K562 (cell line): Measurements from ENCODE around the gene SREBF1. TPM values are rescaled to one million over a fixed set of nuclear protein-coding genes. Genes with fewer than 3 reads are reported as not detected.

ENCODE experiments used
- CXXC5 ChIP-seq: fragments of 250-450 bp; sonication (Bioruptor Pico); IDR thresholded peaks from 2 replicates; pipeline ENCODE4 v1.8.0; 2022; ENCODE audit warnings: inconsistent platforms, mild to moderate bottlenecking, moderate library complexity
- FOXJ3 ChIP-seq: sonication (generic); formaldehyde crosslinking; IDR thresholded peaks from 2 replicates; pipeline ENCODE4 v1.4.0; 2020; ENCODE audit warnings: mild to moderate bottlenecking, missing genetic modification reagents
- IRF2 ChIP-seq: sonication (generic); formaldehyde crosslinking; IDR thresholded peaks from 2 replicates; pipeline ENCODE4 v1.8.1; 2022; ENCODE audit warnings: mild to moderate bottlenecking, missing genetic modification reagents
- KLF13 ChIP-seq: fragments of 450-650 bp; IDR thresholded peaks from 2 replicates; pipeline ENCODE4 v1.6.1; 2016; ENCODE audit warnings: missing genetic modification characterization, low read depth, mild to moderate bottlenecking, missing compliant biosample characterization, moderate library complexity, borderline replicate concordance
- LEF1 ChIP-seq: fragments of 450-650 bp; IDR thresholded peaks from 2 replicates; pipeline ENCODE4 v1.6.1; 2016; ENCODE audit warnings: mild to moderate bottlenecking
- MAFK ChIP-seq: IDR thresholded peaks from 2 replicates; pipeline ENCODE4 v1.6.1; 2011; ENCODE audit warnings: low read length, improper control_type of control experiment
- MTF1 ChIP-seq: fragments of 250-450 bp; sonication (Bioruptor Pico); IDR thresholded peaks from 2 replicates; pipeline ENCODE4 v1.9.0; 2021; ENCODE audit warnings: moderate library complexity, mild to moderate bottlenecking, inconsistent platforms, borderline replicate concordance
- MYC ChIP-seq, 2 experiments: fragments of 250-450 bp in 1 of 2; sonication (Bioruptor Pico) in 1 of 2; IDR thresholded peaks; 2 replicates each; pipeline versions ENCODE4 v1.5.1 to v1.6.1; 2012 to 2021; ENCODE audit warnings: low read depth in 2 of 2, borderline replicate concordance in 1 of 2, improper control_type of control experiment in 1 of 2, low read length in 1 of 2, mild to moderate bottlenecking in 1 of 2, moderate library complexity in 1 of 2
- NFE2L1 ChIP-seq: fragments of 450-650 bp; IDR thresholded peaks from 2 replicates; pipeline ENCODE4 v1.6.1; 2016; ENCODE audit warnings: missing genetic modification characterization, low read depth, mild to moderate bottlenecking, missing compliant biosample characterization, moderate library complexity, borderline replicate concordance
- NR1H2 ChIP-seq: sonication (generic); formaldehyde crosslinking; IDR thresholded peaks from 2 replicates; pipeline ENCODE4 v1.4.0; 2020; ENCODE audit warnings: mild to moderate bottlenecking, missing genetic modification reagents
- NR4A1 ChIP-seq, 2 experiments: fragments of 250-450 bp in 1 of 2; fragments of 450-650 bp in 1 of 2; sonication (Bioruptor Pico) in 1 of 2; IDR thresholded peaks; 2 replicates each; pipeline versions ENCODE4 v1.4.0 to v1.6.1; 2016 to 2020; ENCODE audit warnings: mild to moderate bottlenecking in 2 of 2, missing compliant biosample characterization in 1 of 2, missing genetic modification characterization in 1 of 2, moderate library complexity in 1 of 2
- PHTF2 ChIP-seq: fragments of 250-450 bp; sonication (Bioruptor Pico); IDR thresholded peaks from 2 replicates; pipeline ENCODE4 v1.5.0; 2021; ENCODE audit warnings: mild to moderate bottlenecking
- RBBP5 ChIP-seq: fragments of 200-600 bp; sonication (generic); IDR thresholded peaks from 2 replicates; pipeline ENCODE4 v1.6.1; 2012; ENCODE audit warnings: borderline replicate concordance, mild to moderate bottlenecking, low read length, control low read depth, inconsistent platforms; ENCODE audit not compliant: insufficient read depth, poor library complexity, severe bottlenecking
- RBM17 ChIP-seq: fragments of 200-400 bp; formaldehyde crosslinking; IDR thresholded peaks from 2 replicates; pipeline ENCODE4 v1.6.1; 2017; ENCODE audit warnings: low read depth, mild to moderate bottlenecking, low read length, borderline replicate concordance
- XRCC4 ChIP-seq: IDR thresholded peaks from one replicate; pipeline ENCODE4 v1.6.1; 2011; ENCODE audit not compliant: insufficient read depth, insufficient read length; ENCODE audit errors: extremely low read depth
- ZBED1 ChIP-seq: IDR thresholded peaks from 2 replicates; pipeline ENCODE4 v1.6.1; 2014
- ZNF224 ChIP-seq: sonication (generic); formaldehyde crosslinking; IDR thresholded peaks from 2 replicates; pipeline ENCODE4 v1.8.0; 2022; ENCODE audit warnings: mild to moderate bottlenecking, missing genetic modification reagents
- ZNF3 ChIP-seq: fragments of 250-450 bp; sonication (Bioruptor Pico); IDR thresholded peaks from 2 replicates; pipeline ENCODE4 v1.5.0; 2021; ENCODE audit warnings: mild to moderate bottlenecking, moderate library complexity
- ZNF79 ChIP-seq: fragments of 250-450 bp; sonication (Bioruptor Pico); IDR thresholded peaks from 2 replicates; pipeline ENCODE4 v1.4.0; 2020; ENCODE audit warnings: low read depth, mild to moderate bottlenecking, moderate library complexity
- ZSCAN32 ChIP-seq: fragments of 450-650 bp; formaldehyde crosslinking; IDR thresholded peaks from 2 replicates; pipeline ENCODE4 v1.4.0; 2020; ENCODE audit warnings: mild to moderate bottlenecking, moderate library complexity
- polyA plus RNA-seq, 8 experiments: library from polyadenylated mRNA; depleted of rRNA in 4 of 8; stranded (reverse) in 5 of 8; unstranded in 3 of 8; fragments of >200 nt; fragmentation: Nextera tagmentation in 2 of 8; fragmentation: Illumina TruSeq in 1 of 8; extraction: Ambion mirVana in 2 of 8; extraction: Trizol in 1 of 8; gene quantifications; 2 replicates each; pipeline versions ENCODE4 v1.2.1 to v1.2.3, GENCODE V29; 2011 to 2014; ENCODE audit warnings: inconsistent platforms in 1 of 8, missing spikeins in 1 of 8
- total RNA-seq, 7 experiments: library from RNA; depleted of rRNA in 6 of 7; stranded (reverse); fragments of >200 nt in 6 of 7; fragmentation: Illumina TruSeq in 2 of 7; extraction: Trizol in 2 of 7; gene quantifications; 2 replicates each; pipeline versions ENCODE4 v1.2.1 to v1.2.3, GENCODE V29; 2011 to 2021; ENCODE audit warnings: low replicate concordance in 1 of 7
- TF ChIP-seq, protein P1 (sequence below): fragments of 250-450 bp; sonication (Bioruptor Pico); IDR thresholded peaks from 2 replicates; pipeline ENCODE4 v1.9.0; 2021; ENCODE audit warnings: mild to moderate bottlenecking
- TF ChIP-seq, protein P2 (sequence below): conservative IDR thresholded peaks from 2 replicates; pipeline ENCODE4 v1.6.1; 2011; ENCODE audit warnings: low read depth, mild to moderate bottlenecking, low read length; ENCODE audit not compliant: control insufficient read depth
- TF ChIP-seq, protein P3 (sequence below): fragments of 250-450 bp; sonication (Bioruptor Pico); IDR thresholded peaks from 2 replicates; pipeline ENCODE4 v1.4.0; 2020; ENCODE audit warnings: mild to moderate bottlenecking

SREBF1 gene
- total and polyA plus RNA-seq, 9 of the 15 experiments (the other 6 are each of a cell fraction or from before 2014, with no cell fraction given): 1.6 to 169 (median 69.4) TPM

DNA sequence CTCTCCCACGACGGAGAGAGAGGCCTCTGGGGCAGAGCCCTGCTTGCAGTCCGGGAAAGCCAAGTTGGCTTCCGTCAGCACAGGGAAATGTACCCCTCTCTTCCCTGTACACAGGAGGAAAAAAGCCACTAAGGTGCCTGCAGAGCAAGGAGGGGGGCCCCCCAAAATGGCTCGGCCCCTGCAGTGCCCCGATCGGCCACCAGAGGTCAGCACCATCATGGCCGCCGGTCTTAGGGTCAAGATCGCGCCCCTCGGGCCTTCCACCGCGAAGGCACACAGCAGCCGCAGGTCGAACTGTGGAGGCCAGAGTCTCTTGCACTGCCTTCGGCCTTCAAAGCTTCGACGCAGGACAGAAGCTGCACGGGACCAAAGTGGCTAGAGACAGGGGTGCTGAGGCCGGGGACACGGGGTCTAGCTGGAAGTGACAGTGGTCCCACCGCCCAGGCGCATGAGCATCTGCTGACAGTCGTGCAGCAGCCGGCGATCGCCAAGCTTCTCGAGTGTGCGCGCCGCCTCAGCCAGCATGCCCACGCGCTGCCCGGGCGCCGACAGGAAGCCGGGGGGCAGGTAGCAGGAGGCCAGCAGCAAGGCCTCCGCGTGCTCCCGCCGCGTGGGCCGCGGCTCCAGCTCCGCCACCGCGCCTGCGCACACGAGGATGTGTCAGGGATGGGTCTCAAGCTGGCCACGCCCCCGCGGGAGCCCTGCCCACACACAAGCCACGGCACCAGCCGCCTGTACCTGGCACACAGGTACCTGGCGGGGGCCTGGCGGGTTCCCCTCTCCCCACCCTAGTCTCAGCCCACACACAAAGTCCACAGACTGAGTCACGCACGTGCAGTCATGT lies 24.4 kb downstream of the SREBF1 start (continued):
- TF ChIP-seq CXXC5 (peak; percentile 51), RBBP5 (no peak), ZBED1 (no peak), KLF13 (tag) (no peak), PHTF2 (CRISPR knock-in tag) (no peak), ZNF3 (CRISPR knock-in tag) (no peak), XRCC4 (no peak), LEF1 (no peak), IRF2 (CRISPR knock-in tag) (peak; percentile 45; the same call in 1 of the 2 replicates), ZSCAN32 (no peak), MYC (IDR thresholded peaks at IDR 0.05; ENCODE audit: low read depth, low read length) (peak; percentile 51; the same call in 1 of the 2 replicates), MYC (CRISPR knock-in tag; IDR thresholded peaks at IDR 0.05; ENCODE audit: borderline replicate concordance, low read depth) (no peak), NR1H2 (CRISPR knock-in tag) (no peak), MAFK (no peak), ZNF79 (CRISPR knock-in tag) (no peak), MTF1 (CRISPR knock-in tag) (no peak), NR4A1 (CRISPR knock-in tag; IDR thresholded peaks at IDR 0.05) (no peak), NR4A1 (tag; IDR thresholded peaks at IDR 0.05) (0 out of 2 replicates have a peak, but pooled peaks have one; percentile 27), NFE2L1 (tag) (no peak), RBM17 (no peak), ZNF224 (CRISPR knock-in tag) (no peak), FOXJ3 (no peak)
- TF ChIP-seq, protein P1, sequence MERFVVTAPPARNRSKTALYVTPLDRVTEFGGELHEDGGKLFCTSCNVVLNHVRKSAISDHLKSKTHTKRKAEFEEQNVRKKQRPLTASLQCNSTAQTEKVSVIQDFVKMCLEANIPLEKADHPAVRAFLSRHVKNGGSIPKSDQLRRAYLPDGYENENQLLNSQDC: no peak
- TF ChIP-seq, protein P2, sequence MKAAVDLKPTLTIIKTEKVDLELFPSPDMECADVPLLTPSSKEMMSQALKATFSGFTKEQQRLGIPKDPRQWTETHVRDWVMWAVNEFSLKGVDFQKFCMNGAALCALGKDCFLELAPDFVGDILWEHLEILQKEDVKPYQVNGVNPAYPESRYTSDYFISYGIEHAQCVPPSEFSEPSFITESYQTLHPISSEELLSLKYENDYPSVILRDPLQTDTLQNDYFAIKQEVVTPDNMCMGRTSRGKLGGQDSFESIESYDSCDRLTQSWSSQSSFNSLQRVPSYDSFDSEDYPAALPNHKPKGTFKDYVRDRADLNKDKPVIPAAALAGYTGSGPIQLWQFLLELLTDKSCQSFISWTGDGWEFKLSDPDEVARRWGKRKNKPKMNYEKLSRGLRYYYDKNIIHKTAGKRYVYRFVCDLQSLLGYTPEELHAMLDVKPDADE: no peak
- TF ChIP-seq, protein P3, sequence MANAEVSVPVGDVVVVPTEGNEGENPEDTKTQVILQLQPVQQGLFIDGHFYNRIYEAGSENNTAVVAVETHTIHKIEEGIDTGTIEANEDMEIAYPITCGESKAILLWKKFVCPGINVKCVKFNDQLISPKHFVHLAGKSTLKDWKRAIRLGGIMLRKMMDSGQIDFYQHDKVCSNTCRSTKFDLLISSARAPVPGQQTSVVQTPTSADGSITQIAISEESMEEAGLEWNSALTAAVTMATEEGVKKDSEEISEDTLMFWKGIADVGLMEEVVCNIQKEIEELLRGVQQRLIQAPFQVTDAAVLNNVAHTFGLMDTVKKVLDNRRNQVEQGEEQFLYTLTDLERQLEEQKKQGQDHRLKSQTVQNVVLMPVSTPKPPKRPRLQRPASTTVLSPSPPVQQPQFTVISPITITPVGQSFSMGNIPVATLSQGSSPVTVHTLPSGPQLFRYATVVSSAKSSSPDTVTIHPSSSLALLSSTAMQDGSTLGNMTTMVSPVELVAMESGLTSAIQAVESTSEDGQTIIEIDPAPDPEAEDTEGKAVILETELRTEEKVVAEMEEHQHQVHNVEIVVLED: no peak
